ENCODE measurements around the gene MAK.

- TF ChIP-seq CTCF (IDR thresholded peaks at IDR 0.05; ENCODE audit: poor library complexity) (no peak), EZH2phosphoT487 (IDR thresholded peaks at IDR 0.05; ENCODE audit: low read depth, severe bottlenecking, unreplicated experiment) (peak; percentile 29), EZH2 (IDR thresholded peaks at IDR 0.05; ENCODE audit: borderline replicate concordance) (peak; percentile 85)
Measured at GRCh38 chr6:10883312-10884244, 45.2 kb upstream of the MAK start.
